Activated naive CD4-positive, alpha-beta T cell treated with anti-CD3 and anti-CD28 coated beads, Interleukin-2, amount 50 U/mL, for 24 hours (primary cell): ENCODE measurements around the gene DIS3L.
"Not testable (repeated sequence)": the region's sequence is repeated elsewhere in the genome, so short reads cannot be mapped to it uniquely, and the experiment has no call there.

Source experiments
- H3K27ac Mint-ChIP-seq: one replicate; pipeline ENCODE4 v1.8.0; 2021; ENCODE audit warnings: mild to moderate bottlenecking, mixed read lengths
- H3K27me3 Mint-ChIP-seq: one replicate; pipeline ENCODE4 v1.8.0; 2021; ENCODE audit warnings: mixed read lengths
- H3K36me3 Mint-ChIP-seq: one replicate; pipeline ENCODE4 v1.8.0; 2021; ENCODE audit warnings: mixed read lengths
- H3K4me1 Mint-ChIP-seq: one replicate; pipeline ENCODE4 v1.8.0; 2021; ENCODE audit warnings: mixed read lengths
- H3K4me3 Mint-ChIP-seq: one replicate; pipeline ENCODE4 v1.8.0; 2021; ENCODE audit warnings: mild to moderate bottlenecking, mixed read lengths
- H3K9me3 Mint-ChIP-seq: one replicate; pipeline ENCODE4 v1.8.0; 2021; ENCODE audit warnings: mixed read lengths

DIS3L gene

DNA sequence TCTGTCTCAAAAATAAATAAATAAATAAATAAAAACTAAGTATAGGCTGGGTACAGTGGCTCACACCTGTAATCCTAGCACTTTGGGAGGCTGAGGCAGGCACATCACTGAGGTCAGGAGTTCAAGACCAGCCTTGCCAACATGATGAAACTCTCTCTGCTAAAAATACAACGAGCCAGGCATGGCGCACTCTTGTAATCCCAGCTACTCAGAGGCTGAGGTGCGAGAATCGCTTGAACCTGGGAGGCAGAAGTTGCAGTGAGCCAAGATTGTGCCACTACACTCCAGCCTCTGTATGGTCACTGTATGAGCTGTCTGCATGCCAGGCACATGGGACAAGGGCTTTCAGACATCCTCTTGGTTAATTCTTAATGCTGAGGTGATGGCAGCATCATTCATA, 34.4 kb downstream of the DIS3L start:
- H3K27ac Mint-ChIP-seq = no peak overlapping the region
- peaks cover 10% of the 10 kb centered on the region for H3K36me3 Mint-ChIP-seq
- H3K4me1 Mint-ChIP-seq = no peaks in the 10 kb centered on the region
- no peaks in the 10 kb centered on the region for H3K9me3 Mint-ChIP-seq
- H3K27me3 Mint-ChIP-seq = no peaks in the 10 kb centered on the region
- H3K4me3 Mint-ChIP-seq = no peak overlapping the region

DNA sequence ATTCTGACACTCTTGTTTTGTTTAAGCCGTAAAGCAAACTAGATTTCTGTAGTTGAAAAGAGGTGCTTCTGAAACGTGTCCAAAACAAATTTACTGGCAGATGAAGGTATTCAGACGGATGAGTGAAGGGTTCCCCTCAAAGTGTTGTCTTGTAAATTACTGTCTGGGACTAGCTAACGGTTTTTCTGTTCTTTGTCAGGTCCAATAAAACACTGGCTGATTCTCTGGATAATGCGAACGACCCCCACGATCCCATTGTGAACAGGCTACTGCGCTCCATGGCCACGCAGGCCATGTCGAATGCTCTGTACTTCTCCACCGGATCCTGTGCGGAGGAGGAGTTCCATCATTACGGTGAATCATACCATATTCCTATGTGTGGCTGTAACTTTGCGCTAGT, 35.4 kb downstream of the DIS3L start:
- peaks cover 12% of the 10 kb centered on the region for H3K36me3 Mint-ChIP-seq
- H3K27ac Mint-ChIP-seq = no peak overlapping the region
- no peaks in the 10 kb centered on the region for H3K4me1 Mint-ChIP-seq
- H3K27me3 Mint-ChIP-seq = no peaks in the 10 kb centered on the region
- no peaks in the 10 kb centered on the region for H3K9me3 Mint-ChIP-seq
- no peak overlapping the region for H3K4me3 Mint-ChIP-seq

DNA sequence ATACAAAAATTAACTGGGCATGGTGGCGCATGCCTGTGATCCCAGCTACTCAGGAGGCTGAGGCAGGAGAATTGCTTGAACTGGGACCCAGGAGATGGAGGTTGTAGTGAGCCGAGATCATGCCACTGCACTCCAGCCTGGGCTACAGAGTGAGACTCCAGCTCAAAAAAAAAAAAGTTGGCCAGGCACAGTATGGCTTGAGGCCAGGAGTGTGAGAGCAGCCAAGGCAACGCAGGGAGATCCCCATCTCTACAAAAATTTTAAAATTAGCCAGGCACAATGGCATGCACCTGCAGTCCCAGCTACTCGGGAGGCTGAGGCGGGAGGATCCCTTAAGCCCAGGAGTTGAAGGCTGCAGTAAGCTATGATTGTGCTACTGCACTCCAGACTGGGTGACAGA, 55.2 kb downstream of the DIS3L start:
- not testable (repeated sequence) for H3K27me3 Mint-ChIP-seq, H3K27ac Mint-ChIP-seq, H3K4me3 Mint-ChIP-seq, H3K9me3 Mint-ChIP-seq, H3K4me1 Mint-ChIP-seq
- peaks cover 11% of the 10 kb centered on the region for H3K36me3 Mint-ChIP-seq

GRCh38 chr15:66356077-66356358, 62.6 kb downstream of the DIS3L start:
- Mint-ChIP-seq H3K36me3 (peaks cover 3% of the 10 kb centered on the region), H3K9me3 (no peaks in the 10 kb centered on the region), H3K4me1 (peaks cover 27% of the 10 kb centered on the region), H3K4me3 (peak overlapping the region; percentile 98), H3K27me3 (no peaks in the 10 kb centered on the region), H3K27ac (peak overlapping the region; percentile 100)

DNA sequence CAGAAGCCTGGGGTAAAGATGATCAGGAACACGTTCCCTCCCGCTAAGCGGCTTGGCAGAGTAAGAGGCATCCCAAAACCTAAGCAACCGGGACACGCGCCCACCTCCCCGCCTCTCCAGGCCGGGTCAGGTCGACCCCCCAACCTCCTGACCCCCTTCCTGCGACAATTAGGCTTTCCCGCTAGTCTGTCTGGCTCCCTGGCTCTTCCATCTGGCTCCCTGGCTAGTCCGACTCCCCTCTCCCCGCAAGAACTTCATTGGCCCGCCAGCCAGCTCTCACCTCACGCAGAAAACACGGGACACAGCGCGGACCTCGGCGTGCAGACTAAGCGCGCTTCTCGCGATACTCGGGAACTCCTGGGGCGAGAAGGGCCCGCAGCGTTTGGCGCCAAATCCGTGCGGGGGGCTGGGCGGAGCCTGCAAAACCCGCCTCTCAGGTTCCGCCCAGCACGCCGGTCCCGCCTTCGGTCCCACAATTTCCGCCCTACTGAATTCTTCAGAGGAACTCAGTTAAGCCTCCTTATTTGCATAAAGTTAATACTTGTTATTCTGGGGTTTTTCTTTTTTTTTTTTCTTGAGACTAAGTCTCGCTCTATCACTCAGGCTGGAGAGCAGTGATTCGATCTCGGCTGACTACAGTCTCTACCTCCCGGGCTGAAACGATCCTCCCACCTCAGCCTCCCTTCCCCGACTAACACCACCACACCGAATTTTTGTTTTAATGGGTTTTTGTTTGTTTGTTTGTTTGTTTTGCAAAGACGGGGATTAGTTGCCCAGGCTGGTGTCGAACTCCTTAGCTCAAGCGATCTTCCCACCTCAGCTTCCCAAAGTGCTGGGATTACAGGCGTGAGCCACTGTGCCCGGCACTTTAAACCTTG, 63.2 kb downstream of the DIS3L start, which contains the start of gene TIPIN:
Gene TIPIN, minus strand, starts transcription at position 327 of the 878 bp plus-strand sequence. CDS start 3,738 bp downstream, outside the sequence.
- H3K4me3 Mint-ChIP-seq = peak within 1 kb of the TSS; percentile 98
- peak within 1 kb of the TSS; percentile 100 for H3K27ac Mint-ChIP-seq
- H3K27me3 Mint-ChIP-seq = no peaks in the 10 kb centered on the region
- peaks cover 3% of the 10 kb centered on the region for H3K36me3 Mint-ChIP-seq
- no peaks in the 10 kb centered on the region for H3K9me3 Mint-ChIP-seq
- H3K4me1 Mint-ChIP-seq = peaks cover 27% of the 10 kb centered on the region

DNA sequence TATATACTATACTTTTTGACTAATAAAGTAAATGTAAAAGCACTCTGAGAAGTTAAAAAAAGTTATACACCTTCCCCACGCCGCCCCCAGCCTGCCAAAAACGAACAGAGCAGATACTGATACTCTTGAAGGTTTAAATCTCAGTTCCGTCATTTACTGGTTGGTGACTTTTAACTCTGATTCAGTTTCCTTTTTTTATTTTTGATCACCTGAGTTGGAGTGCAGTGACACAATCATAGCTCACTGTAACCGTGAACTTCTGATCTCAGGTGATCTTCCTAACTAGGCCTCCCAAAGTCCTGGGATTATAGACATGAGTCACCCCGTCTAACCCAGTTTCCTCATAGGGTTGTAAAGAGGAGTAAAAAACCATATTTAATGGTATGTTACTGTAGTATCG, 66.4 kb downstream of the DIS3L start:
- H3K27ac Mint-ChIP-seq = no peak overlapping the region

GRCh38 chr15:66361745-66362460, 68.5 kb downstream of the DIS3L start:
- H3K36me3 Mint-ChIP-seq, H3K27ac Mint-ChIP-seq, H3K4me3 Mint-ChIP-seq, H3K9me3 Mint-ChIP-seq, H3K27me3 Mint-ChIP-seq, H3K4me1 Mint-ChIP-seq: not testable (repeated sequence)

More for the DNA sequence above, 66.4 kb downstream of the DIS3L start:
- Mint-ChIP-seq H3K4me3 (no peak overlapping the region), H3K36me3 (peaks cover 3% of the 10 kb centered on the region), H3K9me3 (no peaks in the 10 kb centered on the region), H3K27me3 (no peaks in the 10 kb centered on the region), H3K4me1 (peaks cover 18% of the 10 kb centered on the region)

- Mint-ChIP-seq H3K36me3 (no peaks in the 10 kb centered on the region), H3K27me3 (no peaks in the 10 kb centered on the region), H3K4me1 (no peaks in the 10 kb centered on the region), H3K27ac (no peak overlapping the region), H3K4me3 (no peak overlapping the region), H3K9me3 (no peaks in the 10 kb centered on the region)
Measured at GRCh38 chr15:66362776-66363175, 69.4 kb downstream of the DIS3L start.

GRCh38 chr15:66364944-66365528, 71.7 kb downstream of the DIS3L start:
- H3K9me3 Mint-ChIP-seq = no peaks in the 10 kb centered on the region
- peaks cover 8% of the 10 kb centered on the region for H3K4me1 Mint-ChIP-seq
- H3K27me3 Mint-ChIP-seq = no peaks in the 10 kb centered on the region
- H3K27ac Mint-ChIP-seq = no peak overlapping the region
- H3K36me3 Mint-ChIP-seq = no peaks in the 10 kb centered on the region
- H3K4me3 Mint-ChIP-seq = no peak overlapping the region

- Mint-ChIP-seq H3K4me1 (peaks cover 22% of the 10 kb centered on the region), H3K27ac (peak overlapping the region; percentile 93), H3K9me3 (no peaks in the 10 kb centered on the region), H3K27me3 (no peaks in the 10 kb centered on the region), H3K4me3 (peak overlapping the region; percentile 80), H3K36me3 (peaks cover 2% of the 10 kb centered on the region)
Measured at GRCh38 chr15:66369773-66370651, 76.6 kb downstream of the DIS3L start.

DNA sequence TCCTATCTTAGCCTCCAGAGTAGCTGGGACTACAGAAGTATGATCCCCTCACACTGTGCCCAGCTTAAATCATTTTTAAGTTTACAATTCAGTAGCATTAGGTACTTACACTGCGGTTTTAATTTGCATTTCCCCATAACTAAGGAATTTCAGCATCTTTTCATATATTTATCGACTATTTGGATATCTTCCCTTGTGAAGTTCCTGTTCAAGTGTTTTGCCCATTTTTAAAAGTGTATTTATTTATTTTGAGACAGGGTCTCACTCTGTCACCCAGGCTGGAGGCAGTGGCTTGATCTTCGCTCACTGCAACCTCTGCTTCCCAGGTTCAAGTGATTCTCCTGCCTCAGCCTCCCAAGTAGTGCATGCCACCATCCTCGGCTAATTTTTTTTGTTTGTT, 80.8 kb downstream of the DIS3L start:
- Mint-ChIP-seq H3K9me3 (no peaks in the 10 kb centered on the region), H3K27me3 (no peaks in the 10 kb centered on the region), H3K4me1 (peaks cover 22% of the 10 kb centered on the region), H3K27ac (no peak overlapping the region), H3K4me3 (no peak overlapping the region), H3K36me3 (peaks cover 2% of the 10 kb centered on the region)

- H3K36me3 Mint-ChIP-seq = peaks cover 2% of the 10 kb centered on the region
- no peaks in the 10 kb centered on the region for H3K27me3 Mint-ChIP-seq
Measured at GRCh38 chr15:66378814-66379430, 85.6 kb downstream of the DIS3L start.

GRCh38 chr15:66381376-66381775, 88.0 kb downstream of the DIS3L start:
- peaks cover 19% of the 10 kb centered on the region for H3K4me1 Mint-ChIP-seq
- not testable (repeated sequence) for H3K36me3 Mint-ChIP-seq, H3K27ac Mint-ChIP-seq, H3K9me3 Mint-ChIP-seq, H3K27me3 Mint-ChIP-seq, H3K4me3 Mint-ChIP-seq

More at GRCh38 chr15:66378814-66379430, 85.6 kb downstream of the DIS3L start:
- H3K27ac Mint-ChIP-seq = no peak overlapping the region
- H3K9me3 Mint-ChIP-seq = no peaks in the 10 kb centered on the region
- H3K4me3 Mint-ChIP-seq = no peak overlapping the region
- peaks cover 4% of the 10 kb centered on the region for H3K4me1 Mint-ChIP-seq
